Activated T-helper 1 cell treated with Interleukin-2 at 50 U/mL for 16 hours (primary cell): ENCODE results near the gene PLEKHA1.

Experiments
- DNase-seq: peaks from one replicate; pipeline ENCODE4 v3.0.0-alpha.2; 2020; ENCODE audit warnings: low read depth

PLEKHA1 gene

DNA sequence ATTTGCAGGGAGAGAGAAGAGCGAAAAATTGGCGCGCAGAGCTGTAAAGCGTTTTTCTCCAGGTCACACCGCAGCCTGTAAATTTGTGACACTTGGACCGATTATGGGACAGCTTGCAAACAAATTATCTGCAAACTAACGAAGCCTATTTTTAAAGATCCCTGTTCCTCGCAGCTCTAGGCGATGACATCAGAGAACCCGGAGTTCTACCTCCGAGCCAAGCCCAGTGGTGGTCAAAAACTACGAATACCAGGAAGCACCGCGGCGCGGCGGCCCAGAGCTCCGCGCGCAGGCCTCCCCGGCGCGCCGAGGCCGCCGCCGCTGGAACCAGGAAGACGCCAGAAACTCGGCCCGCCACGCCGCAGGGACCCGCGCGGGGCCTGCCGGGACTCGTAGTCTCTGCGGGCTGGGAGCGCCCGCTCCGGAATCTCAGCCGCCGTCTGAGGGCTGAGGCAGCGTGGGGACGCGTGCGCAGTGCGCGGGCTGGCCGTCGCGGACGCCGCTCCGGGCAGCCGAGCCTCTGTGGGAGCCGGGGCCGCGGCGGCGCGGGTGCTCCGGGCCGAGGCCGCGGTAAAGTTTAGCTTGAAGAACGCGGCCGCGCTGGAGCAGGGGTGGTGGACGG, at the start of gene PLEKHA1:
TSS of gene PLEKHA1 (plus strand) at position 472 of the 622 bp plus-strand sequence. CDS start 18,493 bp downstream, outside the sequence.
- peak; percentile 91 for DNase-seq

DNA sequence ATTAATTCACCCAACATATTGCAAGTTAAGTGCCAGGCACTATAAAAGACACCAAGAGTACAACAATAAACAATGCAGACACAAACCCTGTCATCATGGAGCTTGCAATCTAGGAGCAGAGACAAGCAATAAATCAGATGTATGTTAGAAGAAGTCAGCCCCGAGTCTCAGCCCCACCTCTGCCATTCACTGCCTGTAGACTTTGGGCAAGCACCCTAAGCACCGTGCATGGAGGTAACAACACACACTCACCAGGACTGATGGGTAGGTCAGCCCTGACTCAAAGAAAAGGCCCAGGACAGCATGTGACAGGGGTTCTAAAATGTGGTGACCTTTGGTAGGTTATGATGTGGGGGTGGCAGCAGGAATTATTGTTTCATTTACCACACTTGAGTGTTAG, 49.3 kb upstream of the PLEKHA1 start:
- no peak for DNase-seq

DNA sequence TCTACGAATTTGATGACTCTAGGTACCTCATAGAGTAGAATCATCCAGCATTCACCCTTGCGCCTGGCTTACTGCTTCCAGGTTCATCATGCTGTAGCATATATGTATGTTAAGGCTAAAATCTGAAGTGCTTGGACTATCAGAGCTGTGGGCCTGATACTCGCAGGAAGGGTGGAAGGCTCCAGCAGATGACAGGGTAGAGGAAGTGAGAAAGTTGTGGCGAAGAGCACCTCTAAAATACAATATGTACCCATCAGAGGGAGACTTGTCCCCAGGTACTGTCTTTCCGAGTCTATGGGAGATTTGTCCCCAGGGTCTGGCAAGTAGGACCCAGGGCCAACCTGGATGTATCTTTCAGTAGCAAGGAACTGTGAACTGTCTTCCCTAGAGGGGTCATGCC, 48.1 kb upstream of the PLEKHA1 start:
- no peak for DNase-seq

DNA sequence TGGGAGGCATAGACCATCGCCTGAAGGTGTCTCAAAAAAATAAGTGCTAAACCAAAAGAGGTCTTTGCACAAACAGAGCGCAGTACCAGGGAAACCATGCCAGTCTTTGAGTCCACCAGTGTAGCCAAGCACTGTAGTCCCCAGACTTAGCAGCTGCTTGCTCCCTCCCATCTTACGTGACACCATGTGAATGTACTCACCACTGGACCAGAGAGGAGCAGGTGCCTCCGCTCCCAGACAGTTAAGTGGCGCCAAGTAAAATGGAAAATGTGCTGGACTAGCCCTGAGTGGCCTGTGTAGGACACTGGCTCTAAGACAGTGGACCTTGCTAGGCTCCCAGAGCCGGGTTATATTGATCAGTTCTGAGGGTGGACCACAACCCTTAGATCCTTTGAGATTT, 47.7 kb upstream of the PLEKHA1 start:
- DNase-seq, result no peak

DNA sequence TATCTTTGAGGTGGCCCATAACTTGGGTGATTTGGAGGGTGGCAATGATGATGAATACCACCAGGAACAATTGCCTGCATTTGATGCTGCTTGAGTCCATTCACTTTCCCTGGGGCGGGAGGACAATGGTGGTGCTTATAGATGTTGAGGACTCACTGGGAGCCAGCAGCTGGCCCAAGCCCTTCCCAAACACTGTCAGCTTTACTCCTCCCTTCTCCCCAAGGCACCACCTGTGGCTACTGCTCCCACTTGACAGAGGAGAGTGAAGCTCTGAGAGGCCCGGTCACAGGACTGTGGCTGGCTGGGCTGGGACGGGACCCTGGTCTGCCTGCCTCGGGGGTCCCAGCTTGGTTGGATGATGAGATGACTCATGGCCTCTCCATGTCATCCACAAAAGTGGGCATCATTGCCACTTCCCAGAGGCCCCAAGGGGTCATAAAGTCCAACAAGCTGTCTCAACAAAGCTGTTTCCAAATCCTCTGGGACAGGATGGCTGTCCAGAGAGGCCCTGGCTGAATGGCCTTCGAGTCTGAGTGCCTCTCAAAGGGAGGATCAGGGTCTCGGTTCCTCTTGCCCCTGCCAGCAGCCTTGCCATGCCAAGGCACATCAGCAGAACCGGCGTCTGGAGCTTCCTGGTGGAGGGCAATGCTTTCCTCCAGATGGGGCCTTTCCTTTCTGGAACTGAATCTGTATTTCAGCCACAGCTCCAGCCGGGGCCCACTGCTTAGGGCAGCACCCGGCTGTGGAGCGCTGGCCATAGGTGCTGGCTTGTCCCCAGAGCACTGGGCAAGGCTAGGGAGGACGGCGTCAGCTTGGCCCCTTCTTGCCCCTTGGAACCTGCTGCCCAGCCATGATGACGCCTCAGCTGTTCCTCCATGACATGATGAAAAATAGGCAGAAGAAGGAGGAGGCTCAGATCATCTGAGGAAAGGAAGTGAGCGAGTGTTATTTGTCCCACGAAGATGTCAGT, 47.0 kb upstream of the PLEKHA1 start:
- DNase-seq, result no peak

DNA sequence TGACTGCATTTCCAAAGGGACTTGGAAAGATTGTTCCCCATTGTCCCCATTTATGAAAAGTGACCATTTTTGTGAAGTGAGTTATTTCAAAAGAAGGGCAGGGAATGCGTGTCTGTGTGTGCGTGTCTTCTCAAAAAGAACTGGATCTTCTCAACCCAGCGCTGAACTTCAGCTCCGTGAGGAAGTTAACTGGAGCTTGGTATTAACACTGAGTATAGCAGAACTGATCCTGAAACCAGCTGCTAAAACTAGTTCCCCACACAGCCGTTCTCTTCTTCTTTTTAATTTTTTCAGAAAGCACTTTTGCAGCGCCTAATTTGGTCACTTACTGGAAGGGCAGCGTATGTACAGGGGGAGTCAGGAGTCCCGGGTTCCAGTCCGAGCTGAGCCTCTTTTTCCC, 45.8 kb upstream of the PLEKHA1 start:
- DNase-seq, result no peak

DNA sequence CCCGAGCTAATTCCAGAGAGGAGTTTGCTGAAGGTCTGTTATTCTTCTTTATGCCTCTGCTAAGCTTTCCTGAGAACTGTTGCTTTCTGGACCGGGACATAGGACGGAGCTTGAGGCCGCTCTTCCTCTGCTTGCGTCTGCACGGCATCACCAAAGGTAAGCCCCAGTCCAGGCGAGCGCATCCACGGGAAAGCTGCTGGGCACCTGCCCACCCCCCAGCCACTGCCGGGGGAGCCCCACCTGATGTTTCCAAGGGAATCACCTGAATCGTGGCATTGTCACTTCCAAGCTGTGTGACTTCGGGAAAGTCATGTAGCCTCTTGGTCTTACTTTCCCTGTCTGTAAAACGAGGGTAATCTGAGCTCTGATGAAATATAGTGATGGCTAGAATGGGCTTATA, 45.1 kb upstream of the PLEKHA1 start:
- no peak for DNase-seq

DNA sequence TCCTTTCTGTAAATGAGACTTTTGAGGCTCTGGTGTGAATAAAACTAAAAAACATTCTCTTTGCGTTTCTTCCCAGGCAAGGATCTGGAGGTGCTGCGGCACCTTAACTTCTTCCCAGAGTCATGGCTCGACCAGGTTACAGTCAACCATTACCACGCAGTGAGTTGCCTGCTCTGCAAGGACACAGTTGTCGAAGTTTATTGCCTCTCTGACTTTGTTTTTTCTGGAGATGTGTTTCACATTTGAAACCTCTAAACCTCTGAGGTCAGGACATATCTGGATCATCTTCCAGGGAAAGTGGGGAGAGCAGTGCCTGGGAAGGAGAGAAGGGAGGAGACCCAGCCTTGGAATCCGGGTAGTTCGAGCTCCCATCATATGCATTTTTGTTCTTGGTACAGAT, 43.4 kb upstream of the PLEKHA1 start:
- DNase-seq, result no peak

DNA sequence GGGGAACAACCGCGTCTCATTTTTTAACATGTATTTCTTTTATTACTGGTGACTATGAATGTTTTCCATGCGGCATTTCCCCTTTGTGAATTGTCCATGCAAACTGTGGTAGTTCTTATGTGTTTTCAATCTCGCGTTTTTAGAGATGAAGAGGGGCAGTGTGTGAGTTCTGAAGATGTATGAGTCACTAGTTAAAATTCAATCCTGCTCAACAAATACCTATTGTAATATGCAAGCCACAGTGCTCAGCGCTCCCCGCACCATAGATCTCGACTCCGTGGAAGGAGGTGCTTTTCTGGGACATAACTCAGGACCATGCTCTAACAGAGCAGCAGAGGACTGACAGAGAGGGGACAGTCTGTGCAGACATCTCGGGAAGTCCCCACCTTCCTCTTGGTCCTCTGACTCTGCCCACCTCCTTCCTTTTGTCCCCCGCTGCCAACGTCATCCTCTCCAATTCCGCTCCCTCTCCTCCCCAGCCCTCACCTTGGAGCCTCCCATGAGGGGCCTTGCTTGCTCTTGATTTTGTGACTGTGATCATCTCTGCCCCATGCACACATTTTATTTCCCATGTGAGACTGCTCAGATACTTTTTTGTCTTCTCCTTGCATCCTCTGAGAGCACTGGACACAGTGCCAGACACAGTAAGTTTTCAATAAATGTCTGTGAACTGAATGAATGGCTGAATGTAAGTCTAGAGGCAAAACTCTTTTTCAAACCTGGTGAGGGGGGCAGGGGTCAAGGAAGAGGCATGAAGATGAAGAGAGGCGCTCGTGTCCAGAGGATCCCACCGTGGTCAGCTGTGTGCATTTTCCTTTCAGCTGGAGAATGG, 42.7 kb upstream of the PLEKHA1 start:
- DNase-seq, result no peak

DNA sequence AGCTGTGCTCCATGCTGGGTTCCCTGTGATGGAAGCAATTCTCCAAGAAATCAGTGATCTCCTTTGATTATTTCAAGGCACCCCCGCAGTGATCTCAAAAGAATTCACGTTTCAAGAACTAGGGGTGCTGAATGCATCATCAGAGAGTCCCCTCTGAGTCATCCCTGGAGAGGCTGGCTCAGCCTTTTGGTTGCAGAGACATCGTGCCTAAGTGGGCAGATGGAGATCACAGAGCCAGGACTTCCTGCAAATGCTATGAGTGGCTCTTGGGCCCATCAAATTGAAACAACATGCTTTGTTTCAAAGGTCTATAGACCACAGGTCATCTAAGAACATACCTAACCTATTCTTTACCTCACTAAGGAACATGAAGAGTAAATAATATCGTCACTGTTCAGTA, 41.5 kb upstream of the PLEKHA1 start:
- no peak for DNase-seq

DNA sequence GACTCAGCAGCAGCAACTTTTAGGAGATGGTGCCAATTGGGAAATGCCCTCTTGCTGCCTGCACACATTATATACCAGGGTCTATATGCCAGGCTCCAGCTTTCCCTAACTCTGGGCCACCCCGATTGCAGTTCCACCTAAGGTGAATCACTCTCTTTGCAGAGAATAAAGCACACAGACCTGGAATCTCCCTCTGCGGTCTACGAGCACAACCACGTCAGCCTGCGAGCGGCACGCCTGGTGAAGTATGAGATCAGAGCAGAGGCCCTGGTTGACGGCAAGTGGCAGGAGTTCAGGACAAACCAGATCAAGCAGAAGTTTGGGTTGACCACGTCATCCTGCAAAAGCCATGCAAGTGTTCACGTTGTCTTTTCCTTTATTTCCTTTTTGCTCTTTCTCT, 38.2 kb upstream of the PLEKHA1 start:
- no peak for DNase-seq

DNA sequence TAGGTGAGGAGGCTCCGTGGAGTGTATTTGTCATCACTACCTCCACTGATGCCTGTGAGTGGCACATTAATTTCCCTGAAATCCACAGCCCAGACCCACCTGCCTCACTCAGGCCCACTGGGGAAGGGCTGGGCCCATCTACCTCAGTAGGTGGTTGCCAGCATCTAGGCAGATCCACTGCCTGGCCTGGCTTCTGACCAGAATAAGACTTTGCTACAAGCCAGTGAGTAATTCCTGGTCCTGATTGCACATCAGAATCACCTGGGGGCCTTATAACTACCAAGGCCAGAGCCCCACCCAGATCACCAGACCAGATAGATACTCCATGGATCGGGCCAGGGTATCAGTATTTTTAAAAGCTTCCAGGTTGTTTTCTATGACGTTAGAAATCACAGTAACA, 37.5 kb upstream of the PLEKHA1 start:
- DNase-seq, result no peak

DNA sequence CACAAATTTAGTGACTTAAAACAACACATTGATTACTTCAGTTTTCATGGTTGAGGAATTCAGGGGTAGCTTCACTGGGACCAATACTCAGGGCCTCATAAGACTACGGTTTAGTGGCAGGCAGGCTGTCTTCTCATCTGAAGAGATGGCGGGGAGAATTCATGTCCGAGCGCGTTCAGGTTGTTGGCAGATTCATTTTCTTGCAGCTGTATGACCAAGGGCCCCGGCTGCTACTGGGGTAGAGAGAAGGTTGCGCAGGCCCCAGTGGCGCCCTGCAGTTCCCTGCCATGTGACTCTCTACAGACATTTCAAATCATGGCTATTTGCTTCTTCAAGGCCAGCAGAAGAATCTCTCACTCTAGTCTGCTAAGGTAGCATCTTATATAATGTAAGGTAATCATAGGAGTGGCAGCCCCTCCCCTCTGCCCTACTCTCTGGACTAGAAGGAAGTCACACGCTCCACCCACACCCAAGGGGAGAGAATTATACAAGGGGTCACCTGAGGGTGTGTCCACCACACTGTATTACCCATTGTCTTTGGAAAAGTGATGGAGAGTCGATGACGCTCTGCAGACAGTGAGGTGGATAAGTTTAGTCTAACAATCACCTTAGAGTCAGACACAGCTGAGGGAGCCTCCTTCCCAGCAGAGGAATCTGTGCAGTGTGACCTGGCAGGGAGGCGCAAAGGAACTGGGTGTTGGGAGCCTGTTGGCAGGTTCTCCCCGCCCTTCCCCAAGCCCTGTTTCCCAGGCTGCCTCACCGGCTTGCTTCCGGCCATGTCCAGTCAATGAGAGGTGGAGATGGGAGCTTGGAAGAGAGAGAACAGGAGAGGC, 35.7 kb upstream of the PLEKHA1 start:
- no peak for DNase-seq

DNA sequence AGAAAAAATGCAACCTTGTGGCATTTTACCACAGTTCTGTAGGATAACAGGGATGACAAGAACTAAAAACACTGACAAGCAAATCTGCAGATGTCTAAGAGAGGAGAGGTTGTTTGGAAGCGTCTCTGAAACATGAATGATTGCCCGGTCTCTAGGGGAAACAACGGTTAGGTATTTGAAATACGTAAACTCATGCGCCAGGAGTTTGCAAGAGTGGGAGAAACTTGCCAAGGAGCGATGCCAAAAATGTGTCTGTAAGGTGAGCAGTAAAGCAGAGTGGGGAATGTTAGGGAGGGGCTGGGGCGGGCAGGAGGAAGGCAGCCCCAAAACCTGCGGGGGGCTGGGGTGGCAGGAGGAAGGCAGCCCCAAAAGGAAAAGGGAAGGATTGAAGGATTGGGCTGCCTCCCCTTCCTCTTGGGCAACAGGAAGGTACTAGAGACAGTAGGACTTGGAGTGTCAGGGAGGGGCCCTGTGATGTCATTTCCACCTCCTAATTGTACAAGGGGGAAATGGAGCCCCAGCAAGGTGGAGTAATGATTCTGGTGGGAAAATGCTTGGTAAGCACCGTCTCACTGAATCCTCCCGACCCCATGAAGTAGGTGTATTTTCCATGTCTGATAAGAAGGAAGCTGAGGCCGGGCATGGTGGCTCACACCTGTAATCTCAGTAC, 33.2 kb upstream of the PLEKHA1 start:
- no peak for DNase-seq

DNA sequence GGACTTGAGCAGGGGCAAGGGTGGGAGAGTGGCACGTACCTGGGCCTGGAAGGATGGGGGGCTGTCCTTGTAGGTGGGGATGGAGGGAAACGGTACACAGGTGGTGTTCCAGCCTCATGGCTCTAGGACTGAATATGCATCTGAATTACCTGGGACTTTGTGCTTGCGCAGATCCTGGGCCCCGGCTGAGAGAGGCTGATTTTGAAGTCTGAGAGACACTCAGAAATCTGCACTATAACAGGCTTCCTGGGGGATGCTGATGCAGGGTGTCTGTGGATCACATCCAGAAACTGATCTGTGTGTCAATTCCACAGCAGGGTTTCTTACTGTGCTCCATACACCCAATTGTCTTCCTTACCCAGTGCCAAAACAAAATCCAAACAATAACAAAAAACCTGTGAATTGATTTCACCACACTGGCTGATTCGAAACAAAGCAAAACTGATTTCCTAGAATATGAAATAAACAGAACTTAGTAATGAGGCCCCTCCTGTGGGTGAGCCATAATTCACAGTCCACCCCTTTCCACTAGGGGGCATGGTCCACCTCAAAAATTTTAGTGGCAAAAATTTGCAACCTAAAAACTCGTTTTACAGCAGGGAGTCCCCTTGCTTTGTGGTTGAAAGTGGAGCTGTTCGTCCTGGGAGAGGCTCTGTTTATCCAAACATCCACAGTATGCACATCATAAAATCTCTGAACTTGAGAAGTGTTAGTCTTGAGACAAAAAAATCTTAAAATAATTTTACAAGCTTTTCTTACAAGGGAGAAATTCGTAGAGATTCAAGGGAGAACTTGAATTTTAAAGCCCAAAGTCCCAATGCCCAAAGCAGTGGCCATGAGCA, 32.0 kb upstream of the PLEKHA1 start:
- DNase-seq, result peak; percentile 30

DNA sequence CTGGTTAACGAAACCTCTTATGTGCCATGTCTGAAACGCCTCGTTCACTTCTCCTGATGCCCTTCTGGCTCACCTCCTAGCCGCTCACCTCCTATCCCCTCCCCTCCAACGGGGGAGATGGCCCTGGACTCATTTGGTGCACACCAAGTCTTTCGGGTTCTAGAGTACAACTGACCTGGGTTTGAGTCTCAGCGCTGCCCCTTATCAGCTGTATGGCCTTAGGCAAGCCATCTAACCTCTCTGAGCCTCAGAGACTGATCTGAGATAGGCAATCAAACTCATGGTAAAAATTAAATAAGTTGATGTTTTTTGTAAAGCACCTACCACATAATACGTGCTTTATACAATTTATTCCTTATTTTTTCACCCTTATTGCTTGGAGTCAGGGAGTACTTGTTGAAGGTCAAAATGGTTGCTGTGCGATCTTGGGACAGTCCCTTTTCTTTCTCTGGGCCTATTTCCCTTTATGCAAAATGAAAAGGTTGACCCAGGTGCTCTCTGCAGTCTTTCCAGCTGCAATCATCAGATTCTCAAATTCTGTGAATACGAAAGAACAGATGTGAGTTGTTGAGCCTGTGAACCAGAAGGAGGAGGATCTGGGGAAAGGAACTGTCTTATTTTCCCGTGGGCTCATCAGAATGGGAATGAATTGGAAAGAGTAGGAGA, 31.2 kb upstream of the PLEKHA1 start:
- DNase-seq, result no peak

DNA sequence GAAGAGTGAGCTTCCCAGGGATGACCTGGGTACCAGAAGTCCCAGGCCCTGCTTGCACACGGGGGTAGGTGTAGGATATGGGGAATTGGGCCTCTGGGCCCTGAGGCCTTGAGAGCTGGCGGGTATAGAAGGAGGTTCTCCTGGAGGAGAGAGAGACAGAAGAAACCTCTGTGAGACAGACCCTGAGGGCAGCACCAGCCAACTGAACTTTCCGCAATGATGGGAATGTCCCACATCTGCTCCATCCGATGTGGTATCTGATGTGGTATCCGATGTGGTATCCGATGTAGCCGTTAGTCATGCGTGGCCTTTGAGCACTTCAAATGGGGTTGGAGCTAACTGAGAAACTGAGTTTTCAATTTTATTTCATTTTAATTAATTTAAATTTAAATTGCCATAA, 30.6 kb upstream of the PLEKHA1 start:
- DNase-seq, result no peak

DNA sequence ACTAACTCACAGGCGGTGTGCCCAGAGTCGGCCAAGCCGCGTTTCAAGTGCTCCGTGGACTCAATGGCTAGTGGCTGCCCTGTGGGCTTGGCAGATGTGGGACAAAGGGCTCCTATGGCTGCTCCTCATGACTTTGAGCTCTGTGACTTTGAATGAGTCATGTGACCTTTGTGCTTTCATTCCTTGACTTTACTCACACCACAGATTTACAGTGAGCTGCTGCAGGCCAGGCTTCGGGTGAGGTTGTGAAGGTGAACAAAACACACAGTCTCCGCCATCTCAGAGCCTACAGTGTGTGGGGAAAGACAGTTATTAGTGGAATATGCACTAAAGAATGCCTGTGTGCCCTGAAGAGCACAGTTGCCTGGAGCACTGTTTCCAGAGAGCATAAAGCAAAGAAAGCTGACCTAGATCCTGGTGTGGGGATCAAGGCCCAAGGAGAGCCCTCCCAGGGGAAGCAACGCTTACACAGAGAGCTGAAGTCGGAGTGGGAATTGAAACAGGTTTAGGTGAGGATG, 29.7 kb upstream of the PLEKHA1 start:
- DNase-seq, result no peak

DNA sequence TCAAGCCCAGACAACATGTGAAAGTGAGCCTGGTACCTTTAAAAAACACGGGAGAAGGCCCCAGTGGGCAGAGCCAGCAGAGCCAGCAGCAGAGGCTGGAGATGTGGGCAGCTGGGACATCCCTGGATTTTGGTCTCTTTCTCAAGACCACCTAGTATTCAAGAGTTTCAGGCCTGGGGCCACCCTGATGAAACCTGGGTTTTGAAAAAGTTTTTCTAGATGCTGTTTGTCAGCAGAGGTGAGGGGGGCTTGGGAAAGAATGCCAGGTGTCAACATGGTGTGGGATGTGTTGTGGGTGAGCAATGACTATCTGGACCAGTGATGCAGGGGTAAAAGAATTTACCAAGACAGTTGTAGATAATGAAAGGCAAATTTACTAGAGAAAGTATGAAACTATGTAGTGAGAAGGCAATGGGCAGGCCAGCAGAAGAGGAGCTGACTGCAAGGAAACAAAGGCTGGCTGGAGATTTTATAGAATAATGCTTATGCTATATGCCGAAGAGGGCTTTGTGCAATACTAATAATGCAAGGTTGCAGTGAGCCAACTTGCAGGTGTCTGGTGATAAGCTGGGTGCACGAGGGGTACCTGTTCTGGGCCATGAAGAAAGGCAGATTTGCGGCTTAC, 28.1 kb upstream of the PLEKHA1 start:
- DNase-seq, result no peak
